Amniotic epithelial cell (primary cell): ENCODE results near the gene IZUMO3.
"Not testable (repeated sequence)": the region's sequence is repeated elsewhere in the genome, so short reads cannot be mapped to it uniquely, and the experiment has no call there.

Experiments
- DNase-seq: peaks from one replicate; pipeline ENCODE4 v3.0.0-alpha.2; 2010; ENCODE audit warnings: low read depth

Gene IZUMO3, protein sequence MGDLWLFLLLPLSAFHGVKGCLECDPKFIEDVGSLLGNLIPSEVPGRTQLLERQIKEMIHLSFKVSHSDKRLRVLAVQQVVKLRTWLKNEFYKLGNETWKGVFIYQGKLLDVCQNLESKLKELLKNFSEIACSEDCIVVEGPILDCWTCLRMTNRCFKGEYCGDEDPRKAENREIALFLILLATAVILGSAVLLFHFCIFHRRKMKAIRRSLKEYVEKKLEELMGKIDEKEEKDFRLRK

GRCh38 chr9:24545847-24546522 lies at the start of gene IZUMO3:
IZUMO3 (minus strand) TSS chr9:24545897; CDS start chr9:24545649, 248 bp downstream.
- no peak for DNase-seq

DNA sequence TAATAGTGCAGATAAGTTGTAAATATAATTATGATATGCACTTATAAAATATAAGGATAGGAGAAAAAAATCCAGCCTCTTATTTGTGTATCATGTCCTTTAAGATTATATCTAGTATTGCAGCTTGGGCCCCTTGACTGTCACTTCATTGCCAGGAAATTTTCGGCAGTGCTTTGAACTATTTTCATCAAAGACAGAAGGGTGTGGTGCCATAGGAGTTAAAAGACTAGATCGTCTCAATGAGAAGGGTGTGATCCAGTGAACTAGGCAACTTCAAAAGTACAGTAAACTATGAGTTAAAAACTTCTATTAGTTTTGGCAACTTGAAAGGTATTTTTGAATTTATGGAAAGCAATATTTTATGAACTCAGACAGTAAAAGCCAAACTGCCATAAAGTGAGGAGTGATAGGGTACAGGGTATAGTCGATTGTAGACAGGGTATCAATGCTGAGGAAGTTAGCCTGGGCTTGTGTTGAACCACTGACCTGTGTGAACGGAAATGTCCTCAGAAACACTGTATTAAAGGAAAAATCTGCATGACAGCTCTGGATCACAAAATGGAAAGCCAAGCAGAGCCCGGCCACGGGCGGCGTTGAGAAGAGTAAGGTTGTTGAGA lies 48.6 kb upstream of the IZUMO3 start:
- no peak for DNase-seq

- DNase-seq, result no peak
These were observed 44.7 kb upstream of the IZUMO3 start for GRCh38 chr9:24590432-24590831.

DNA sequence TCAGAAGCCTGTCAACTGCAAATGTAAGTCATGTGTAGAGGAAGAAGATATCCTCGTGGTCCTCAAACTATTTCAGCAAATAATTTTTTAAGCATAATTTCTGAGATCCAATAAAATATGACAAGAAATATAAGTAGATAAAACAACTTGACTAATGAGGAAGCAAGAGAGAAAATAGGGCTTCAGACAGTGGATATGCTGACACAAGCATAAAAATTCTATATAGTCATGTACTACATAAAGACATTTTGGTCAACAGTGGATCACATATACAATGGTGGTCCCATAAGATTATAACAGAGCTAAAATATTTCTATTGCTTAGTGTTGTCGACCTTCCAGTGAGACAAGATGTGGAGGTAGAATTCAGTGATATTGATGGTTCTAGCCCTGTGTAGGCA lies 42.2 kb upstream of the IZUMO3 start:
- no peak for DNase-seq

DNA sequence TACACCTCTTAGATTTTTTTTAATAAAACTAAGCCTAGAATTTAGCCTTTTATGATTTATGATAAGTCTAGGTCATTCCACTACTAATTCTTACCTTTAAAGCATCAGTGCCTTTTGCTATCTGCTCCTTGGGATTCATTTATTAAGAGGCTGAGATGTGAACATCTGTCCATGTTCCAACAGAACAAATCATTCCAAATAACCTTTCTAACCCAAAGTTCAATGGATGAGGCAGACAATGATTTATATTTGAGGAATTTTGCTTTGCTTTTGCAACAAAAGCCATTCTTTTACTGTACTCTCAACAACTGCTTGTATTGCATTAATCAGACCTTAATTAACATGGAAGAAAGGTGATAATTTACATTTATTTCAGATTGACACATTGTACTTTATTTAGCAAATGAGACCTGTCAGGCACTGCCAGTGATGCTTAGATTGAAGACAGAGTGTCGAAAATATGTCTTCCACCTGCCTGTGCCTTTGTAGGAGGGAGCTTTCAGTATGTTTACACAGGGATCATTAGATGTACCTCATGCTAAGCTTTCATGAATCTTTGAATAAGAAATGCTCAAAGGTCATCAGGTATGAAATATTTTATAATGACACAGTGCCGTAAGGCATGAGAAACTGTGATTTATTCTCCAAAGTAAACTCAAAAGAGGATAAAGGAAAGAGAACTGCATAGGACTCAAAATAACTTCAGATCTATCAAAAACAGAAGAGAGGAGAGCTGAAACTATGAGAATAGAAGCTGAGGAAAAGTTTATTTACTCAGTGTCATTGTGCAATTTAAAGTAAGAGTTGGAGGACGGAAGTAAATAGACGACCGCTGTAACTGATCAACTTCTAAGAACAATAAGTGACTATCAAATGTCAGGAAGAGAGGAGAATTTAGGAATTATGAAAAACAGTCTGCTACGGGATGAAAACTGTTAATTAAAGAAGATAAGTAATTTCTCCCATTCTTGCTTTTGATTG lies 36.7 kb upstream of the IZUMO3 start:
- DNase-seq, result no peak

DNA sequence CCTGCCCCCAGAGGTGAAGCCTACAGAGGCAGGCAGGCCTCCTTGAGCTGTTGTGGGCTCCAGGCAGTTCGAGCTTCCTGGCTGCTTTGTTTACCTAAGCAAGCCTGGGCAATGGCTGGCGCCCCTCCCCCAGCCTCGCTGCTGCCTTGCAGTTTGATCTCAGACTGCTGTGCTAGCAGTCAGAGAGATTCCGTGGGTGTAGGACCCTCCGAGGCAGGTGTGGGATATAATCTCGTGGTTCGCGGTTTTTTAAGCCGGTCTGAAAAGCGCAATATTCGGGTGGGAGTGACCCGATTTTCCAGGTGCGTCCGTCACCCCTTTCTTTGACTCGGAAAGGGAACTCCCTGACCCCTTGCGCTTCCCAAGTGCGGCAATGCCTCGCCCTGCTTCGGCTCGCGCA lies 34.3 kb upstream of the IZUMO3 start:
- DNase-seq, result not testable (repeated sequence)

DNA sequence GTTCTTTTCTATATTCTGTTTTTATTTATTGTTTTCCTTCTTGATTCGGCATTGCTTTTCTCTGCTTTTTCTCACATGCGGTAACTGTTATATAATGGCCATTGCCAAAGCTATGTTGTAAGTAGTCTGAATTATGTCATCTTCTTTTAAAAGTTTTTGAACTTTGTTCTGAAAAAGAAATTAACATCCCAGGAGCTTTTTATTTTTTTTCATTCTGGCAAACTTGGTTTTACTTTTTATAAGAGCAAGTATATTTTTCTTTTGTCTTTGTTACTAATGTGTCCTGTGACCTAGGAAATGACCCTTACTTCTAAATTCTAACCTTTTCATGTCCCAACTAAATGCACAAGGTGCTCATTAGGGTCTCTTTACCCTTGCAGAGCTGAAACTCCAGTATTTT lies 26.7 kb upstream of the IZUMO3 start:
- DNase-seq, result no peak

- no peak for DNase-seq
These were observed 16.3 kb upstream of the IZUMO3 start for GRCh38 chr9:24561957-24562356.

DNA sequence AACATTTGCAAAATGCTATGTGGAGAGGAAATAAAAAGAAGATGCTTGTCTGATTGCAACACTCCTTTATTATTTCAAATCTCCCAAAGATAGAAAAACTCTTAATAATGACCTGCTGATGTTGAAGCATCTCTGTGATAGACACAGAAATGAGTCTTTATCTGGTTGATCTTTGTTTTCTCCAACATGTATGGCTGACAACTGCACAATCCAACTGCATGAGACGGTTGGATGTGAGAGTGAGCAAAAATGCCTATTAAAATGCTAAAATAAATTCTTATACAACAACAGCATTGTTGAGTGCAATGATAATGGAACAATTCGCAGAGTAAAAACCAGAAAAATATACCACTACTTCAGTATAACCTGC lies 7.5 kb upstream of the IZUMO3 start:
- DNase-seq, result no peak

- DNase-seq, result no peak
These were observed 7.0 kb upstream of the IZUMO3 start for GRCh38 chr9:24552526-24553182.

DNA sequence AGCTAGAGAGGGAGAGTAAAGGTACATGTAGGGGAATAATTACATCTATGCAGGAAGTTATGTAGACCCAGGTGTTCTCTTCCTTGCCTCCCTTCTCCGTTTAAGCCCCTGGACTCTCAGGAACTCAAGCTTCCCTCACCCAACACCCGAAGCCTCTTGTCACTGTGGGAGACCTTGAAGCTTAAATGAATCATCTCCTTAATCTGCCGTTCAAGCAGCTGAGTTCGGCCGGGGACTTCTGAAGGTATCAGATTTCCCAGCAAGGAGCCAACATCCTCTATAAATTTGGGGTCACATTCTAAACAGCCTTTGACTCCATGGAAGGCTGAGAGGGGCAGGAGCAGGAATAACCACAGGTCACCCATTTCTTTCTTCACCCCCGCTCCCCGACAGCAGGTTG lies 412 bp downstream of the IZUMO3 start:
- DNase-seq, result no peak

GRCh38 chr9:24518545-24518944 lies 27.2 kb downstream of the IZUMO3 start:
- no peak for DNase-seq

GRCh38 chr9:24516463-24516862 lies 29.2 kb downstream of the IZUMO3 start:
- no peak for DNase-seq

DNA sequence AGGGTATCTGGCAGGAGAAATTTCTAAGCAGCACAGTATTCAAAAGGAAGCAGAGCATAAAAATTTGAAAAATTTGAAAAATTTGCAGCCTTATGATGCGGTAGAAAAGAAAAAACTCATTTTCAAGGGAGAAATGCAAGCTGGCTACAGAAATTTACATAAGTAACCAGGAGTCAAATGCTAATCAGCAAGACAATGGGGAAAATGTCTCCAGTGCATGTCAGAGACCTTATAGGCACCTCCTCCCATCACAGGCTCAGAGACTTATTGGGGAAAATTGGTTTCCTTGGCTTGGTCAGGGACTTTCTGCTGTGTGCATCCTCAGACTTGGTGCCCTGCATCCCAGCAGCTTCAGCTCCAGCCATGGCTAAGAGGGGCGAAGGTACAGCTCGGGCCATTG lies 35.8 kb downstream of the IZUMO3 start:
- DNase-seq, result no peak

DNA sequence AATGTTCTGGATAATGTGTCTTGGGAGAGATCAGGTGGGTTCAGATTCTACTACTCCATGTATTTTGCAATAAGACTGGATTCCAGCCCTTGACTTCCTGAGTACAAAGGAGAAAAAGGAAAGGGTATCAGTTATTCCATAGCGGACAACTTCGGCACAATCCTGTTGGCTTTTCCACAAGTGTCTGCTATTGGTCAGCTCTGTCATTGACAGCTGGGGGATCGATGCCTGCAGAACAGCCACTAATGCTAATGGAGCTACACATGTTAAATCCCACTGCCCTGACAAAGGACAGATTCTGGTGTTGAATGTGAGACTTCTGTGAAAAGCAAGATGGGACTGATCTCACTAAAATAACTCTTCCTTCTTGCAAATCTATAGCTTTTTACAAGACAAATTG lies 41.2 kb downstream of the IZUMO3 start:
- no peak for DNase-seq

DNA sequence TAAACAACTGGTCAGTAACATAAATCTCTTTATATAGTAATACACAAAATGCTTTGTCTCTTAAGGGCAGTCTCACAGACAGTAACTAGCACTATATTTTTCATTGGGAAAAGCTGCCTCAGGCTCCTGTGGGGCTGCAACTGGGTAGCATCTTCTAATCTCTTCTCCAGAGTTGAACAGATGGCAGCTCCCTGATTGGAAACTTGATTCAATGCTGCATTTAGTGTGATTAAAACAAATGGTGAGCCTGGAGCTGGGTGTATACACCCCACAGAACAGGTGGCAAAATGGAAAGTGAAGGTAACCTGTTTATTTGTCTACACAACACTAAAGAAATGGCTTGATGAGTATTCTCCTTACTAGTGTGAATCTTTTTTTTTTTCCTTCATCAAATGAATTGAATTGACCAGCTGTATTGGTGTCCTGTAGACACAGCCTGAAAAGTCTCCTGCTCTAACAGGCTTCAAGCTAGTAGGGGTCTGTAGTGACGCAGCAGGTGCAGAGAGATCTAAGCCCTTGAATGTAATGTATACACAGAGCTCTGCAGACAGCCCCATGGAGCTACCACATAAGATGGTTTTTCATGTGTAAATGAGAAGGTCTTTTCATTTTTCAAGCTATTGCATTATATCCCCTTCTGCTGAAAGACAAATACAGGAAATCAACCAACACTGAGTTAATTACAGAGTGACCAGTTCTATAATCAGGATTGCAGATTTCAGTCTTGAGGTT lies 43.3 kb downstream of the IZUMO3 start:
- no peak for DNase-seq

DNA sequence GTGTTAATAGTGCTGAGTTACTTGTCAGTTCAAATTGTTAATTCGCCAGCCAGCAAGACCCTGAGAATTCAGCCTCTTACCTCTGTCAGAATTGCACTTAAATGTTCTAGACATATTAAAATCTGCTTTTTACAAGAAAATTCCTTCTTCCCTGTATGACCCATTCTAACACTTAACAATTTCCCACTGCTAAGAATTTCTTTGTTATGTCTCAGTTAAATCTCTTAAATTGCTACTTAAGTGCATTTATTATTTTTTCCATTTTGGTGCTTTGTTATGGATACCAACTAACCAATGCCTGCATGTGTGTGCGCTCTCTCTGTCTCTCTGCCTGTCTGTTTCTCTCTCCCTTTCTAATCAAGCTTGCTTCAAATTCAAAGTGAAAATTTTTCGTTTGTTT lies 44.9 kb downstream of the IZUMO3 start:
- DNase-seq, result no peak

DNA sequence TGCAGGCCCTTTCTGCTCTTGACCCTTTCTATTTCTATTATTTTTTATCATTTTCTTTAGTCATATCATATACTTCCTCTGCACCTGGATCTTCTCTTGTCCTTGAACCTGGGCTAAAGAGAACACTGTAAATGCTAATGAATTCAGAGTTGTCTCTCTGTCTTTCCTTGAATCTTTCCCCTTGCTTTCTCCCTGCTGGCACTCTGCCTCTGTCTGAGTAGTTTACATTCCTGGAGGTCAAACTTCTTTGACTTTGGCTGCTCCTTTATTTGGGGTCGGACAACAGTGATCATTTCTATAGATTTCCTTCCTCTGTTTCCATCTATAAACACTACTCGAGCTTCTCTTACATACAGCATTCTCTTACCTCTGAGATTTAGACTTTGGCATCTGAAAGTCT lies 47.1 kb downstream of the IZUMO3 start:
- no peak for DNase-seq

GRCh38 chr9:24497671-24498070 lies 48.0 kb downstream of the IZUMO3 start:
- DNase-seq, result no peak
